ENCODE measurements around the gene MEF2B. TPM values are rescaled to one million over a fixed set of nuclear protein-coding genes. Genes with fewer than 3 reads are reported as not detected.

The MEF2B gene
- total and polyA plus RNA-seq, 2 donors (not counting 3 experiments of a cell fraction or from before 2014, with no cell fraction given): 0.52 to 1.2 TPM

GRCh38 chr19:19207637-19208572, 37.8 kb upstream of the MEF2B start:
- no peak for DNase-seq (ENCODE audit: low read depth, low spot score)
- dilution Hi-C loops (cut with MboI; ENCODE audit: extremely low pct_ligation_motif_present, low sequenced_read_pairs): no loop called here
- ChIA-PET POLR2A (no interaction called here), CTCF (interaction anchor here (0.8 to 1.0 kb wide), 2 partner anchors 16 to 17 kb away, joined by 3 read pairs; no protein-coding TSS in a partner anchor)
- Histone ChIP-seq H3K36me3 (ENCODE audit: control insufficient read depth in 2 of 2, extremely low read depth in 1 of 2, insufficient read depth in 2 of 2, low read length in 2 of 2) (no peaks in the 10 kb centered on the region), H3K4me2 (ENCODE audit: insufficient read depth, low read length) (no peak overlapping the region), H3K27ac (ENCODE audit: insufficient read depth, low read depth, low read length) (no peak overlapping the region), H3K79me2 (ENCODE audit: control insufficient read depth, insufficient read depth, low read length) (peaks cover under 1% of the 10 kb centered on the region), H3K9ac (replicated peaks; ENCODE audit: extremely low read depth, insufficient read depth, low read length) (no peak overlapping the region), H3K4me1 (ENCODE audit: control insufficient read depth, extremely low read depth, insufficient read depth, low read length) (peaks cover under 1% of the 10 kb centered on the region), H4K20me1 (replicated peaks; ENCODE audit: control insufficient read depth, extremely low read depth, insufficient read depth, low read length) (no peaks in the 10 kb centered on the region), H3K9me1 (replicated peaks; ENCODE audit: control insufficient read depth, extremely low read depth, insufficient read depth, low read length) (no peaks in the 10 kb centered on the region), H3K4me3 (replicated peaks in 1 of 3; ENCODE audit: insufficient read depth in 1 of 3, low read depth in 1 of 3, low read length in 3 of 3) (no peak overlapping the region), H3K9me3 (replicated peaks; ENCODE audit: control insufficient read depth, insufficient read depth, low read length) (no peaks in the 10 kb centered on the region), H3K27me3 (ENCODE audit: control insufficient read depth in 2 of 2, insufficient read depth in 2 of 2, low read length in 2 of 2) (peaks cover 5 to 11% of the 10 kb centered on the region in 2 experiments), H2AFZ (ENCODE audit: low read depth, low read length) (no peak overlapping the region)
- intact Hi-C loops (cut with micrococcal nuclease): no loop called here
- TF ChIP-seq MAX (IDR thresholded peaks at IDR 0.05; ENCODE audit: insufficient read depth, insufficient read length): no peak
- TF ChIP-seq POLR2A (IDR thresholded peaks at IDR 0.05; ENCODE audit: low read depth, low read length): no peak
- no peak for TF ChIP-seq EZH2 (IDR thresholded peaks at IDR 0.05; ENCODE audit: borderline replicate concordance, low read depth, low read length, severe bottlenecking)
- no peak for TF ChIP-seq JUN (IDR thresholded peaks at IDR 0.05; ENCODE audit: borderline replicate concordance, insufficient read depth, insufficient read length, low read depth)
- no peak for TF ChIP-seq GATA2 (IDR thresholded peaks at IDR 0.05; ENCODE audit: insufficient read depth, insufficient read length, low read depth, low read length)
- no peak for TF ChIP-seq POLR2AphosphoS5 (IDR thresholded peaks at IDR 0.05; ENCODE audit: insufficient read depth, low read depth, low read length)
- TF ChIP-seq MYC (IDR thresholded peaks at IDR 0.05; ENCODE audit: low read depth, low read length): no peak
- no peak for TF ChIP-seq FOS (IDR thresholded peaks at IDR 0.05; ENCODE audit: borderline replicate concordance, insufficient read depth, low read length)
- no peak for TF ChIP-seq CTCF (IDR thresholded peaks at IDR 0.05; ENCODE audit: extremely low read depth in 1 of 2, insufficient read depth in 1 of 2, low read depth in 1 of 2, low read length in 2 of 2)
- FAIRE-seq: no peak
- no TSS peak for BruUV-seq (replicated peaks)
